Subcutaneous abdominal adipose tissue (tissue), 5 donors: ENCODE measurements around the gene KNTC1.

Source experiments
- H3K27ac ChIP-seq: one replicate; pipeline ENCODE4 v1.7.0; 2013; ENCODE audit warnings: low read depth, mild to moderate bottlenecking, inconsistent platforms, low read length, moderate library complexity
- H3K27me3 ChIP-seq, 5 donors: one replicate each; pipeline ENCODE4 v1.7.0; 2013; ENCODE audit warnings: low read length in 5 of 5, inconsistent platforms in 1 of 5; ENCODE audit not compliant: control insufficient read depth in 5 of 5, insufficient read depth in 4 of 5
- H3K36me3 ChIP-seq, 5 donors: one replicate each; pipeline ENCODE4 v1.7.0; 2013; ENCODE audit warnings: low read length in 5 of 5; ENCODE audit not compliant: control insufficient read depth in 5 of 5, insufficient read depth in 5 of 5
- H3K4me1 ChIP-seq, 5 donors: one replicate each; pipeline ENCODE4 v1.7.0; 2013; ENCODE audit warnings: low read length in 5 of 5, mild to moderate bottlenecking in 3 of 5, moderate library complexity in 1 of 5; ENCODE audit not compliant: control insufficient read depth in 5 of 5, insufficient read depth in 5 of 5
- H3K4me3 ChIP-seq, 5 donors: one replicate each; pipeline ENCODE4 v1.7.0; 2013; ENCODE audit warnings: low read length in 5 of 5, low read depth in 1 of 5
- H3K9ac ChIP-seq, 5 donors: one replicate each; pipeline ENCODE4 v1.7.0; 2013; ENCODE audit warnings: low read length in 5 of 5, mild to moderate bottlenecking in 4 of 5, moderate library complexity in 3 of 5
- H3K9me3 ChIP-seq, 5 donors: one replicate each; pipeline ENCODE4 v1.7.0; 2013; ENCODE audit warnings: low read length in 5 of 5; ENCODE audit not compliant: control insufficient read depth in 5 of 5
- donor health status: healthy.
- donor health status: healthy.
- donor health status: healthy.
- donor health status: healthy.
- donor health status: healthy.

The KNTC1 gene

GRCh38 chr12:122523280-122523679, 3.8 kb upstream of the KNTC1 start:
- H3K4me3 ChIP-seq, result peak overlapping the region in 3 of 5 donors; percentile 42 to 74 (median 71)
- H3K27me3 ChIP-seq, result no peaks in the 10 kb centered on the region
- peak overlapping the region in 4 of 5 donors; percentile 1 to 84 (median 48) for H3K9ac ChIP-seq
- no peaks in the 10 kb centered on the region for H3K9me3 ChIP-seq
- peaks cover 7 to 45% (median 42%) of the 10 kb centered on the region in 5 donors for H3K4me1 ChIP-seq
- H3K27ac ChIP-seq, result peak overlapping the region; percentile 100
- peaks cover 36 to 41% (median 38%) of the 10 kb centered on the region in 5 donors for H3K36me3 ChIP-seq

GRCh38 chr12:122523846-122524718, 3.0 kb upstream of the KNTC1 start:
- peak overlapping the region in 4 of 5 donors; percentile 31 to 84 (median 64) for H3K9ac ChIP-seq
- H3K4me1 ChIP-seq, result peaks cover 7 to 45% (median 42%) of the 10 kb centered on the region in 5 donors
- peaks cover 29 to 33% (median 30%) of the 10 kb centered on the region in 5 donors for H3K36me3 ChIP-seq
- peak overlapping the region; percentile 100 for H3K27ac ChIP-seq
- H3K9me3 ChIP-seq, result no peaks in the 10 kb centered on the region
- H3K27me3 ChIP-seq, result no peaks in the 10 kb centered on the region
- peak overlapping the region; percentile 57 to 74 (median 71) for H3K4me3 ChIP-seq

GRCh38 chr12:122527478-122527944, 462 bp downstream of the KNTC1 start:
- peak overlapping the region; percentile 100 for H3K27ac ChIP-seq
- H3K4me1 ChIP-seq, result peaks cover 7 to 40% (median 35%) of the 10 kb centered on the region in 5 donors
- H3K36me3 ChIP-seq, result peaks cover 0 to 3% (median 0%) of the 10 kb centered on the region in 5 donors
- H3K4me3 ChIP-seq, result peak overlapping the region; percentile 90 to 99 (median 94)
- H3K9me3 ChIP-seq, result no peaks in the 10 kb centered on the region
- peak overlapping the region; percentile 23 to 80 (median 77) for H3K9ac ChIP-seq
- no peaks in the 10 kb centered on the region for H3K27me3 ChIP-seq

- Histone ChIP-seq H3K4me1 (peaks cover 6 to 29% (median 24%) of the 10 kb centered on the region in 5 donors), H3K36me3 (peaks cover 0 to 3% (median 0%) of the 10 kb centered on the region in 5 donors), H3K9me3 (no peaks in the 10 kb centered on the region), H3K27ac (no peak overlapping the region), H3K4me3 (no peak overlapping the region), H3K9ac (no peak overlapping the region), H3K27me3 (no peaks in the 10 kb centered on the region)
These were observed 1.5 kb downstream of the KNTC1 start for GRCh38 chr12:122528582-122528981.

- Histone ChIP-seq H3K4me3 (no peak overlapping the region), H3K4me1 (peaks cover 6 to 25% (median 20%) of the 10 kb centered on the region in 5 donors), H3K27ac (no peak overlapping the region), H3K27me3 (no peaks in the 10 kb centered on the region), H3K9me3 (no peaks in the 10 kb centered on the region), H3K36me3 (peaks cover 0 to 3% (median 0%) of the 10 kb centered on the region in 5 donors), H3K9ac (no peak overlapping the region)
These were observed 1.9 kb downstream of the KNTC1 start for GRCh38 chr12:122528992-122529391.

GRCh38 chr12:122533856-122534255, 6.8 kb downstream of the KNTC1 start:
- H3K9ac ChIP-seq, result peak overlapping the region in 1 of 5 donors; percentile 16
- H3K27ac ChIP-seq, result no peak overlapping the region
- peaks cover 0 to 8% (median 5%) of the 10 kb centered on the region in 5 donors for H3K36me3 ChIP-seq
- no peaks in the 10 kb centered on the region for H3K9me3 ChIP-seq
- no peaks in the 10 kb centered on the region for H3K4me1 ChIP-seq
- no peak overlapping the region for H3K4me3 ChIP-seq
- no peaks in the 10 kb centered on the region for H3K27me3 ChIP-seq

GRCh38 chr12:122537021-122537420, 10.0 kb downstream of the KNTC1 start:
- Histone ChIP-seq H3K9ac (no peak overlapping the region), H3K27ac (no peak overlapping the region), H3K4me3 (no peak overlapping the region), H3K9me3 (no peaks in the 10 kb centered on the region), H3K4me1 (no peaks in the 10 kb centered on the region), H3K36me3 (peaks cover 0 to 8% (median 4%) of the 10 kb centered on the region in 5 donors), H3K27me3 (no peaks in the 10 kb centered on the region)

GRCh38 chr12:122538496-122538895, 11.4 kb downstream of the KNTC1 start:
- no peak overlapping the region for H3K27ac ChIP-seq
- peaks cover 0 to 13% (median 4%) of the 10 kb centered on the region in 5 donors for H3K36me3 ChIP-seq
- H3K9me3 ChIP-seq, result no peaks in the 10 kb centered on the region
- no peak overlapping the region for H3K9ac ChIP-seq
- H3K4me3 ChIP-seq, result no peak overlapping the region
- no peaks in the 10 kb centered on the region for H3K4me1 ChIP-seq
- H3K27me3 ChIP-seq, result no peaks in the 10 kb centered on the region

GRCh38 chr12:122544537-122544936, 17.5 kb downstream of the KNTC1 start:
- Histone ChIP-seq H3K4me3 (no peak overlapping the region), H3K4me1 (no peaks in the 10 kb centered on the region), H3K36me3 (peaks cover 0 to 24% (median 8%) of the 10 kb centered on the region in 5 donors)

GRCh38 chr12:122545855-122546254, 18.8 kb downstream of the KNTC1 start:
- Histone ChIP-seq H3K27ac (no peak overlapping the region), H3K4me3 (no peak overlapping the region), H3K27me3 (no peaks in the 10 kb centered on the region), H3K4me1 (no peaks in the 10 kb centered on the region), H3K9me3 (no peaks in the 10 kb centered on the region), H3K36me3 (peaks cover 0 to 29% (median 17%) of the 10 kb centered on the region in 5 donors), H3K9ac (no peak overlapping the region)

More at GRCh38 chr12:122544537-122544936, 17.5 kb downstream of the KNTC1 start:
- H3K9ac ChIP-seq, result no peak overlapping the region
- no peaks in the 10 kb centered on the region for H3K9me3 ChIP-seq
- H3K27ac ChIP-seq, result no peak overlapping the region
- H3K27me3 ChIP-seq, result no peaks in the 10 kb centered on the region
